H1 (cell line): ENCODE results near the gene EZH1. TPM values are rescaled to one million over a fixed set of nuclear protein-coding genes. Genes with fewer than 3 reads are reported as not detected.

Experiments used
- CTCF ChIA-PET: fragments of 300-600 bp; sonication (Branson Sonifier 250); formaldehyde crosslinking; loops from one replicate; lab custom pipeline; 2021; ENCODE audit not compliant: partially characterized antibody; lab: Charles Lee
- POLR2A ChIA-PET: fragments of 300-600 bp; sonication (Branson Sonifier 250); formaldehyde crosslinking; loops from one replicate; lab custom pipeline; 2021; ENCODE audit warnings: inconsistent platforms; ENCODE audit not compliant: partially characterized antibody; lab: Charles Lee
- DNase-seq, 2 experiments: peaks; one replicate each; pipeline versions ENCODE4 v3.0.0 to v3.0.0-alpha.2; 2010 to 2022; ENCODE audit warnings: low spot score in 2 of 2, low read depth in 1 of 2, mixed read lengths in 1 of 2
- FAIRE-seq: peaks from 2 replicates; lab custom pipeline; 2011; peaks lifted over from hg19 to GRCh38; lab: Jason Lieb, UNC
- H2AFZ ChIP-seq: 2 replicates; pipeline ENCODE4 v1.8.1; 2012; ENCODE audit warnings: low read length, inconsistent platforms
- H2AK5ac ChIP-seq: 2 replicates; pipeline ENCODE4 v1.6.1; 2013; ENCODE audit warnings: low read depth, low read length
- H2BK120ac ChIP-seq: replicated peaks from 2 replicates; pipeline ENCODE3; 2013; ENCODE audit warnings: low read depth, low read length, inconsistent platforms
- H2BK12ac ChIP-seq: 2 replicates; pipeline ENCODE4 v1.6.1; 2013; ENCODE audit warnings: low read depth, low read length
- H2BK15ac ChIP-seq: 2 replicates; pipeline ENCODE4 v1.6.1; 2013; ENCODE audit warnings: low read length
- H2BK20ac ChIP-seq: 2 replicates; pipeline ENCODE4 v1.6.1; 2013; ENCODE audit warnings: low read length
- H2BK5ac ChIP-seq: 2 replicates; pipeline ENCODE4 v1.6.1; 2013; ENCODE audit warnings: low read depth, low read length
- H3K14ac ChIP-seq: 2 replicates; pipeline ENCODE4 v1.6.1; 2013; ENCODE audit warnings: inconsistent platforms; ENCODE audit not compliant: insufficient read length
- H3K18ac ChIP-seq: 2 replicates; pipeline ENCODE4 v1.6.1; 2013; ENCODE audit warnings: low read length; ENCODE audit errors: extremely low read depth
- H3K23ac ChIP-seq: 2 replicates; pipeline ENCODE4 v1.6.1; 2013; ENCODE audit warnings: inconsistent platforms; ENCODE audit not compliant: insufficient read length
- H3K23me2 ChIP-seq: 2 replicates; pipeline ENCODE4 v1.6.1; 2013; ENCODE audit warnings: low read depth, low read length
- H3K27ac ChIP-seq: 2 replicates; pipeline ENCODE4 v1.6.1; 2011; ENCODE audit warnings: low read depth, low read length, inconsistent platforms
- H3K27me3 ChIP-seq, 4 experiments: replicated peaks in 1 of 4; 1 replicate in 1 of 4; 2 replicates in 3 of 4; pipeline versions ENCODE4 v1.6.1 to v1.8.1; 2011 to 2013; ENCODE audit warnings: low read length in 3 of 4, mild to moderate bottlenecking in 3 of 4, inconsistent platforms in 2 of 4, mixed read lengths in 2 of 4, moderate library complexity in 1 of 4; ENCODE audit not compliant: control insufficient read depth in 3 of 4, insufficient read depth in 3 of 4; ENCODE audit errors: extremely low read depth in 1 of 4
- H3K36me3 ChIP-seq, 4 experiments: 2 replicates each; pipeline versions ENCODE4 v1.6.1 to v1.8.1; 2011 to 2013; ENCODE audit warnings: mild to moderate bottlenecking in 4 of 4, low read length in 3 of 4, moderate library complexity in 2 of 4, control low read depth in 1 of 4, inconsistent platforms in 1 of 4; ENCODE audit not compliant: insufficient read depth in 4 of 4, control insufficient read depth in 2 of 4
- H3K4ac ChIP-seq: replicated peaks from 2 replicates; pipeline ENCODE3; 2013; ENCODE audit warnings: low read length, low read depth, mixed read lengths, inconsistent platforms; ENCODE audit not compliant: insufficient read length
- H3K4me1 ChIP-seq, 4 experiments: replicated peaks in 1 of 4; 1 replicate in 1 of 4; 2 replicates in 3 of 4; pipeline versions ENCODE4 v1.6.1 to v1.8.1; 2011 to 2013; ENCODE audit warnings: low read length in 3 of 4, inconsistent platforms in 2 of 4, mixed read lengths in 1 of 4; ENCODE audit not compliant: insufficient read depth in 4 of 4, control insufficient read depth in 3 of 4
- H3K4me2 ChIP-seq, 2 experiments: 2 replicates each; pipeline versions ENCODE4 v1.6.1 to v1.8.1; 2011 to 2013; ENCODE audit warnings: low read depth in 2 of 2, low read length in 2 of 2, control low read depth in 1 of 2, inconsistent platforms in 1 of 2, mild to moderate bottlenecking in 1 of 2; ENCODE audit not compliant: insufficient read depth in 1 of 2
- H3K4me3 ChIP-seq, 4 experiments: fragments of 200-600, 300-600 bp in 1 of 4; sonication (generic), shearing (Covaris generic), sonication (Bioruptor Twin) in 1 of 4; 2 replicates each; pipeline versions ENCODE4 v1.5.1 to v1.8.1; 2011 to 2016; ENCODE audit warnings: low read length in 4 of 4, low read depth in 3 of 4, control low read depth in 2 of 4, inconsistent platforms in 2 of 4, mild to moderate bottlenecking in 2 of 4, mixed read lengths in 1 of 4, moderate library complexity in 1 of 4; ENCODE audit not compliant: insufficient read depth in 2 of 4; ENCODE audit errors: extremely low read depth in 1 of 4
- H3K56ac ChIP-seq: replicated peaks from 2 replicates; pipeline ENCODE3; 2013; ENCODE audit warnings: low read depth, mild to moderate bottlenecking, mixed read lengths, low read length, inconsistent platforms; ENCODE audit not compliant: insufficient read length
- H3K79me1 ChIP-seq: 2 replicates; pipeline ENCODE4 v1.6.1; 2013; ENCODE audit warnings: low read depth, low read length, control low read depth
- H3K79me2 ChIP-seq, 2 experiments: 2 replicates each; pipeline versions ENCODE4 v1.6.1 to v1.8.1; 2012 to 2013; ENCODE audit warnings: low read length in 2 of 2, mild to moderate bottlenecking in 2 of 2, inconsistent platforms in 1 of 2; ENCODE audit not compliant: insufficient read depth in 2 of 2, control insufficient read depth in 1 of 2
- H3K9ac ChIP-seq, 4 experiments: replicated peaks in 1 of 4; 1 replicate in 1 of 4; 2 replicates in 3 of 4; pipeline versions ENCODE4 v1.6.1 to v1.8.1; 2011 to 2013; ENCODE audit warnings: low read depth in 3 of 4, low read length in 3 of 4, control low read depth in 2 of 4, mild to moderate bottlenecking in 2 of 4, moderate library complexity in 2 of 4, inconsistent platforms in 1 of 4; ENCODE audit errors: extremely low read depth in 1 of 4
- H3K9me3 ChIP-seq, 2 experiments: 2 replicates each; pipeline versions ENCODE4 v1.6.1 to v1.8.1; 2012 to 2013; ENCODE audit warnings: mild to moderate bottlenecking in 2 of 2, moderate library complexity in 2 of 2, control low read depth in 1 of 2, inconsistent platforms in 1 of 2, low read depth in 1 of 2, low read length in 1 of 2, mixed read lengths in 1 of 2; ENCODE audit not compliant: insufficient read depth in 2 of 2
- H4K20me1 ChIP-seq, 2 experiments: replicated peaks in 1 of 2; 2 replicates each; pipeline versions ENCODE3 to v1.8.1; 2011 to 2013; ENCODE audit warnings: inconsistent platforms in 2 of 2, low read length in 2 of 2, mild to moderate bottlenecking in 1 of 2; ENCODE audit not compliant: insufficient read depth in 2 of 2, control insufficient read depth in 1 of 2
- H4K5ac ChIP-seq: 2 replicates; pipeline ENCODE4 v1.6.1; 2013; ENCODE audit warnings: low read length, low read depth, mixed read lengths, inconsistent platforms; ENCODE audit not compliant: insufficient read length
- H4K8ac ChIP-seq: 2 replicates; pipeline ENCODE4 v1.8.0; 2013; ENCODE audit warnings: mild to moderate bottlenecking, moderate library complexity, low read length, inconsistent platforms; ENCODE audit not compliant: insufficient read depth; ENCODE audit errors: extremely low read depth
- H4K91ac ChIP-seq: replicated peaks from 2 replicates; pipeline ENCODE3; 2013; ENCODE audit warnings: low read length, mixed read lengths, inconsistent platforms; ENCODE audit not compliant: insufficient read length
- CEBPB ChIP-seq: IDR thresholded peaks from 2 replicates; pipeline ENCODE4 v1.6.1; 2012; ENCODE audit warnings: low read depth, low read length
- CHD2 ChIP-seq: IDR thresholded peaks from 2 replicates; pipeline ENCODE4 v1.6.1; 2012; ENCODE audit warnings: low read length, improper control_type of control experiment
- CTBP2 ChIP-seq: IDR thresholded peaks from 2 replicates; pipeline ENCODE4 v1.7.0; 2011; ENCODE audit warnings: borderline replicate concordance, mild to moderate bottlenecking, moderate library complexity, mixed read lengths, low read length; ENCODE audit not compliant: insufficient read depth, insufficient read length
- RFX5 ChIP-seq: IDR thresholded peaks from 2 replicates; pipeline ENCODE4 v1.6.1; 2011; ENCODE audit warnings: low read depth, low read length, improper control_type of control experiment, borderline replicate concordance
- WGBS, 2 experiments: shearing (Covaris generic) in 1 of 2; methylation state at CpG; one replicate each; pipeline versions ENCODE4 v1.1.6 to v1.1.7; 2013 to 2015; ENCODE audit warnings: low lambda C conversion rate in 2 of 2, mixed read lengths in 2 of 2, inconsistent platforms in 1 of 2, low coverage in 1 of 2, missing lambda C conversion rate in 1 of 2; ENCODE audit not compliant: insufficient replicate concordance in 2 of 2, insufficient coverage in 1 of 2, insufficient read length in 1 of 2; ENCODE audit errors: extremely low coverage in 1 of 2, missing lambda C conversion rate in 1 of 2; 5-methylcytosine and 5-hydroxymethylcytosine counted together
- polyA plus RNA-seq, 7 experiments: library from polyadenylated mRNA; depleted of rRNA in 3 of 7; stranded (reverse) in 5 of 7; unstranded in 2 of 7; fragments of >200 nt in 5 of 7; fragments of 200-250 nt in 2 of 7; gene quantifications; 1 replicate in 5 of 7; 2 replicates in 1 of 7; 4 replicates in 1 of 7; pipeline versions ENCODE4 v1.2.1 to v1.2.3, GENCODE V29; 2011 to 2013; ENCODE audit warnings: missing spikeins in 2 of 7, mixed read lengths in 2 of 7
- total RNA-seq: library from RNA; stranded (reverse); fragmentation: NEBNext Ultra II Directional; extraction: Animal tissue kit (Norgen Biotek cat#: 25700); gene quantifications from 2 replicates; pipeline ENCODE4 v1.2.1, GENCODE V29; 2021
- TF ChIP-seq, protein P1 (sequence below): IDR thresholded peaks from 2 replicates; pipeline ENCODE4 v1.6.1; 2011; ENCODE audit warnings: low read length, improper control_type of control experiment

EZH1 gene
- total and polyA plus RNA-seq, 2 of the 8 experiments (the other 6 are each of a cell fraction or from before 2014, with no cell fraction given): 17.4 to 20.8 TPM

DNA sequence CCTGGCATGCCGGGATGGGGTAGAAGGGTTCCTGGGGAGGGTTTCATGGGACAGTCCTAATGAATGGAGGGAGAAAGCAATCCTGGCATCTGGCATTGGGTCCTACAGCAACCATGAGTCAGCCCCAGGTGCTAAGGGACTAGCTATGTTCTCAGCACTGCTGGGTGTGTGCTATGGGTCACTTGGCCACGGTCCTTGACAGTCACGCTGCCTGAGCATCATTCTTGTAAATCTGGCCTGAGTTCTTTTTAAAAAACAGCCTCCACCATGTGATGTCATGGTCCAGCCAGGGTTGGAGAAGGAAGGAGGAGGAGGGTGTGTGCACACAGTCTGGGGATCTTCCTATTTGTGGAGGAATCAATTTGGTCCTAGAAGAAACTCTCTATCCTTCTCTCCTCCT lies 9.9 kb upstream of the EZH1 start:
- no peak overlapping the region for H2AK5ac ChIP-seq
- no peak overlapping the region for H4K5ac ChIP-seq
- H2AFZ ChIP-seq: no peak overlapping the region
- no peak overlapping the region for H3K14ac ChIP-seq
- H3K4me2 ChIP-seq: no peak overlapping the region
- no peak overlapping the region for H3K9ac ChIP-seq
- H3K79me2 ChIP-seq: no peaks in the 10 kb centered on the region
- H2BK15ac ChIP-seq: no peak overlapping the region
- H2BK120ac ChIP-seq: no peak overlapping the region
- H3K9me3 ChIP-seq: no peaks in the 10 kb centered on the region
- H3K4me1 ChIP-seq: no peaks in the 10 kb centered on the region
- no peak overlapping the region for H2BK20ac ChIP-seq
- no peak overlapping the region for H2BK5ac ChIP-seq
- FAIRE-seq: no peak
- H4K8ac ChIP-seq: no peak overlapping the region
- no peaks in the 10 kb centered on the region for H3K23me2 ChIP-seq
- H3K27ac ChIP-seq: no peak overlapping the region
- H4K20me1 ChIP-seq: no peaks in the 10 kb centered on the region
- no peak for DNase-seq
- H3K36me3 ChIP-seq: no peaks in the 10 kb centered on the region
- POLR2A ChIA-PET: interaction anchor here (1.6 kb wide), 1 partner anchor 11 kb away, joined by 3 read pairs; no protein-coding TSS in a partner anchor
- no peak overlapping the region for H3K18ac ChIP-seq
- CTCF ChIA-PET: interaction anchor here (1.1 to 10.0 kb wide), 2 partner anchors 7 to 12 kb away, joined by 3 to 81 read pairs; partner anchors contain the start of gene RAMP2
- 86% methylated on average over 3 of the region's 3 CpGs; no CpG with 5 or more reads in 1 of the 2 experiments for WGBS, 2 experiments
- H3K27me3 ChIP-seq: peaks cover 2 to 5% (median 3%) of the 10 kb centered on the region in 4 experiments
- H2BK12ac ChIP-seq: no peak overlapping the region
- H3K79me1 ChIP-seq: no peaks in the 10 kb centered on the region
- H3K4ac ChIP-seq: no peak overlapping the region
- H3K4me3 ChIP-seq: no peak overlapping the region
- no peak overlapping the region for H4K91ac ChIP-seq
- H3K56ac ChIP-seq: no peak overlapping the region
- no peak overlapping the region for H3K23ac ChIP-seq
- TF ChIP-seq CHD2 (no peak), CTBP2 (no peak), CEBPB (no peak), RFX5 (no peak)
- TF ChIP-seq, protein P1, sequence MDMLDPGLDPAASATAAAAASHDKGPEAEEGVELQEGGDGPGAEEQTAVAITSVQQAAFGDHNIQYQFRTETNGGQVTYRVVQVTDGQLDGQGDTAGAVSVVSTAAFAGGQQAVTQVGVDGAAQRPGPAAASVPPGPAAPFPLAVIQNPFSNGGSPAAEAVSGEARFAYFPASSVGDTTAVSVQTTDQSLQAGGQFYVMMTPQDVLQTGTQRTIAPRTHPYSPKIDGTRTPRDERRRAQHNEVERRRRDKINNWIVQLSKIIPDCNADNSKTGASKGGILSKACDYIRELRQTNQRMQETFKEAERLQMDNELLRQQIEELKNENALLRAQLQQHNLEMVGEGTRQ: no peak
